GM19438 (cell line): Measurements from ENCODE around the gene ZNF750.

ENCODE experiments used
- ATAC-seq: cut with Tn5 transposase; IDR thresholded peaks from one replicate; pipeline ENCODE4 v1.9.1; 2021; ENCODE audit warnings: low read depth; ENCODE audit not compliant: unreplicated experiment

The ZNF750 gene

GRCh38 chr17:82873521-82873920 lies 33.7 kb upstream of the ZNF750 start:
- ATAC-seq: no peak

GRCh38 chr17:82872591-82873520 lies 33.0 kb upstream of the ZNF750 start:
- no peak for ATAC-seq

GRCh38 chr17:82871776-82872561 lies 32.1 kb upstream of the ZNF750 start:
- no peak for ATAC-seq

- peak; percentile 83 for ATAC-seq
Observed at GRCh38 chr17:82871056-82871775, 31.4 kb upstream of the ZNF750 start.

- ATAC-seq: no peak
Observed at GRCh38 chr17:82870541-82870940, 30.7 kb upstream of the ZNF750 start.

- ATAC-seq: no peak
Observed at GRCh38 chr17:82870091-82870491, 30.3 kb upstream of the ZNF750 start.

GRCh38 chr17:82869536-82869935 lies 29.7 kb upstream of the ZNF750 start:
- no peak for ATAC-seq

GRCh38 chr17:82868715-82869131 lies 28.9 kb upstream of the ZNF750 start:
- ATAC-seq: no peak

GRCh38 chr17:82867763-82868325 lies 28.0 kb upstream of the ZNF750 start:
- no peak for ATAC-seq

- ATAC-seq: no peak
Observed at GRCh38 chr17:82866590-82867191, 26.9 kb upstream of the ZNF750 start.

- no peak for ATAC-seq
Observed at GRCh38 chr17:82865774-82866395, 26.1 kb upstream of the ZNF750 start.

GRCh38 chr17:82865274-82865673 lies 25.5 kb upstream of the ZNF750 start:
- ATAC-seq: no peak

- no peak for ATAC-seq
Observed at GRCh38 chr17:82864713-82865248, 25.0 kb upstream of the ZNF750 start.

- ATAC-seq: peak; percentile 85
Observed at GRCh38 chr17:82863941-82864712, 24.3 kb upstream of the ZNF750 start.

GRCh38 chr17:82863383-82863940 lies 23.6 kb upstream of the ZNF750 start:
- ATAC-seq: no peak

- ATAC-seq: no peak
Observed at GRCh38 chr17:82862737-82863382, 23.0 kb upstream of the ZNF750 start.

- ATAC-seq: no peak
Observed at GRCh38 chr17:82862191-82862590, 22.4 kb upstream of the ZNF750 start.

- no peak for ATAC-seq
Observed at GRCh38 chr17:82861393-82861775, 21.6 kb upstream of the ZNF750 start.
